GM18867 (cell line): Measurements from ENCODE around the gene OTOA.
"Not testable (repeated sequence)": the region's sequence is repeated elsewhere in the genome, so short reads cannot be mapped to it uniquely, and the experiment has no call there.

Experiments
- ATAC-seq: cut with Tn5 transposase; IDR thresholded peaks from one replicate; pipeline ENCODE4 v1.9.1; 2021; ENCODE audit warnings: mild to moderate bottlenecking, moderate library complexity; ENCODE audit not compliant: unreplicated experiment

The OTOA gene

GRCh38 chr16:21663889-21664647 is at the start of gene OTOA:
OTOA (plus strand) TSS chr16:21663968; CDS start chr16:21678515, 14,547 bp downstream.
- no peak for ATAC-seq

- no peak for ATAC-seq
These were observed 48.9 kb upstream of the OTOA start for GRCh38 chr16:21614896-21615295.

- no peak for ATAC-seq
These were observed 46.2 kb upstream of the OTOA start for GRCh38 chr16:21617607-21618006.

- ATAC-seq = no peak
These were observed 45.5 kb upstream of the OTOA start for GRCh38 chr16:21618281-21618680.

GRCh38 chr16:21619765-21620425 is 43.9 kb upstream of the OTOA start:
- ATAC-seq = no peak

- ATAC-seq = no peak
These were observed 43.2 kb upstream of the OTOA start for GRCh38 chr16:21620592-21620991.

GRCh38 chr16:21622545-21622944 is 41.2 kb upstream of the OTOA start:
- ATAC-seq = no peak

GRCh38 chr16:21625026-21625425 is 38.7 kb upstream of the OTOA start:
- ATAC-seq = no peak

GRCh38 chr16:21626659-21627277 is 37.0 kb upstream of the OTOA start:
- no peak for ATAC-seq

- no peak for ATAC-seq
These were observed 35.5 kb upstream of the OTOA start for GRCh38 chr16:21628121-21628726.

- no peak for ATAC-seq
These were observed 35.0 kb upstream of the OTOA start for GRCh38 chr16:21628772-21629171.

GRCh38 chr16:21629616-21630539 is 33.9 kb upstream of the OTOA start:
- not testable (repeated sequence) for ATAC-seq

- not testable (repeated sequence) for ATAC-seq
These were observed 32.9 kb upstream of the OTOA start for GRCh38 chr16:21630866-21631265.

- ATAC-seq = not testable (repeated sequence)
These were observed 32.4 kb upstream of the OTOA start for GRCh38 chr16:21631376-21631775.

GRCh38 chr16:21631951-21632575 is 31.7 kb upstream of the OTOA start:
- ATAC-seq = not testable (repeated sequence)

- no peak for ATAC-seq
These were observed 29.6 kb upstream of the OTOA start for GRCh38 chr16:21634216-21634615.

GRCh38 chr16:21635694-21636093 is 28.1 kb upstream of the OTOA start:
- not testable (repeated sequence) for ATAC-seq

GRCh38 chr16:21637032-21637968 is 26.5 kb upstream of the OTOA start:
- ATAC-seq = no peak

- ATAC-seq = no peak
These were observed 25.2 kb upstream of the OTOA start for GRCh38 chr16:21638573-21638975.
